ENCODE results near the gene ZC3H18. TPM values are rescaled to one million over a fixed set of nuclear protein-coding genes. Genes with fewer than 3 reads are reported as not detected.

Gene ZC3H18
- polyA plus RNA-seq, 1 experiment: 11.2 TPM

DNA sequence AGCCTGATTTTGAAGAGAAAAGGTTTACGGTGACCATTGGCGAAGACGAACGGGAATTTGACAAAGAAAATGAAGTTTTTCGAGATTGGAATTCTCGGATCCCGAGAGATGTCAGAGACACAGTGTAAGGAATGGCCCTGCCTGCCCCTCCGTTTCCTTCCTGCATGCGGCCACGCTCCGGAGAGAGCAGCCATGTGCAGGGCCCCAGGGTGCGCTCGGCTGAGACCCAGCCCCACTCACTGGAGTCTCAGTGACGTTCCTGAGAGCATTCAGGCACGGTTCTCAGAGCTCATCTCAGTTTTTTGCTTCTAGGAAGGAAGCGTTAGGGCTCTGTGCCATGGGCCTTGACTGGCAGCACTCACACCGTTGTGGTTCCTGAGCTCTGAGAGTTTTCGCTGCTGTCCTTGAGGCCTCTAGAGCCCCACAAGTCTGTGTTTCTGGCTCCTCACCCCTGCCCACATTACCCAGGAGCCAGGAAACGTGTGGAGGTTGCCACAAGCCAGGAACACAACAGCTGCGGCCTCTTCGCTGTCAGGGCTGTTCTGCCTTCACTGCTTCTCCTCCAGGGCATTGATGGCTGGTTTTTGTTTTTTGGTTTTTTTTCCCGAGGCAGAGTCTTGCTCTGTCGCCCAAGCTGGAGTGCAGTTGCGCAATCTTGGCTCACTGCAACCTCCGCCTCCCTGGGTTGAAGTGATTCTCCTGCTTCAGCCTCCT lies 29.8 kb downstream of the ZC3H18 start:
- Histone ChIP-seq H3K36me3 (ENCODE audit: control insufficient read depth, insufficient read depth, low read length) (peaks cover 22% of the 10 kb centered on the region), H3K27me3 (ENCODE audit: control insufficient read depth, insufficient read depth, low read length) (no peaks in the 10 kb centered on the region), H3K4me3 (ENCODE audit: low read depth, low read length) (no peak overlapping the region)
- ChIA-PET POLR2A (no interaction called here), CTCF (no interaction called here)
- TF ChIP-seq, protein P1, sequence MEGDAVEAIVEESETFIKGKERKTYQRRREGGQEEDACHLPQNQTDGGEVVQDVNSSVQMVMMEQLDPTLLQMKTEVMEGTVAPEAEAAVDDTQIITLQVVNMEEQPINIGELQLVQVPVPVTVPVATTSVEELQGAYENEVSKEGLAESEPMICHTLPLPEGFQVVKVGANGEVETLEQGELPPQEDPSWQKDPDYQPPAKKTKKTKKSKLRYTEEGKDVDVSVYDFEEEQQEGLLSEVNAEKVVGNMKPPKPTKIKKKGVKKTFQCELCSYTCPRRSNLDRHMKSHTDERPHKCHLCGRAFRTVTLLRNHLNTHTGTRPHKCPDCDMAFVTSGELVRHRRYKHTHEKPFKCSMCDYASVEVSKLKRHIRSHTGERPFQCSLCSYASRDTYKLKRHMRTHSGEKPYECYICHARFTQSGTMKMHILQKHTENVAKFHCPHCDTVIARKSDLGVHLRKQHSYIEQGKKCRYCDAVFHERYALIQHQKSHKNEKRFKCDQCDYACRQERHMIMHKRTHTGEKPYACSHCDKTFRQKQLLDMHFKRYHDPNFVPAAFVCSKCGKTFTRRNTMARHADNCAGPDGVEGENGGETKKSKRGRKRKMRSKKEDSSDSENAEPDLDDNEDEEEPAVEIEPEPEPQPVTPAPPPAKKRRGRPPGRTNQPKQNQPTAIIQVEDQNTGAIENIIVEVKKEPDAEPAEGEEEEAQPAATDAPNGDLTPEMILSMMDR (IDR thresholded peaks at IDR 0.05; ENCODE audit: insufficient read depth, low read depth, low read length): no peak
- no peak for DNase-seq (ENCODE audit: low read depth)

DNA sequence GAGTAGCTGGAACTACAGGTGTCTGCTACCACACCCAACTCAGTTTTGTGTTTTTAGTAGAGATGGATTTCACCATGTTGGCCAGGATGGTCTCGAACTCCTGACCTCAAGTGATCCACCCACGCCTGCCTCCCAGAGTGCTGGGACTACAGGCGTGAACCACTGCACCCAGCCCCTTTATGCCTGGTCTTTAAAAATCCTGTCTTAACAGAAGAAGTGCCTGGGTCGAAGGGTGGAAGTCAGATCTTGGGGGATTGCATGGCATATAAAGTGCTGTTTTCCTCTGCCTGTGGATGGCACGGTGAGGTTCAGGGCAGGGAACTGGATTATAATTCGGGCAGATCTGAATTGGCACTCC lies 30.3 kb downstream of the ZC3H18 start:
- ChIA-PET POLR2A (no interaction called here), CTCF (no interaction called here)
- TF ChIP-seq, protein P1 (IDR thresholded peaks at IDR 0.05; ENCODE audit: insufficient read depth, low read depth, low read length): no peak
- no peak for DNase-seq (ENCODE audit: low read depth)
- Histone ChIP-seq H3K4me3 (ENCODE audit: low read depth, low read length) (no peak overlapping the region), H3K27me3 (ENCODE audit: control insufficient read depth, insufficient read depth, low read length) (no peaks in the 10 kb centered on the region), H3K36me3 (ENCODE audit: control insufficient read depth, insufficient read depth, low read length) (peaks cover 26% of the 10 kb centered on the region)

DNA sequence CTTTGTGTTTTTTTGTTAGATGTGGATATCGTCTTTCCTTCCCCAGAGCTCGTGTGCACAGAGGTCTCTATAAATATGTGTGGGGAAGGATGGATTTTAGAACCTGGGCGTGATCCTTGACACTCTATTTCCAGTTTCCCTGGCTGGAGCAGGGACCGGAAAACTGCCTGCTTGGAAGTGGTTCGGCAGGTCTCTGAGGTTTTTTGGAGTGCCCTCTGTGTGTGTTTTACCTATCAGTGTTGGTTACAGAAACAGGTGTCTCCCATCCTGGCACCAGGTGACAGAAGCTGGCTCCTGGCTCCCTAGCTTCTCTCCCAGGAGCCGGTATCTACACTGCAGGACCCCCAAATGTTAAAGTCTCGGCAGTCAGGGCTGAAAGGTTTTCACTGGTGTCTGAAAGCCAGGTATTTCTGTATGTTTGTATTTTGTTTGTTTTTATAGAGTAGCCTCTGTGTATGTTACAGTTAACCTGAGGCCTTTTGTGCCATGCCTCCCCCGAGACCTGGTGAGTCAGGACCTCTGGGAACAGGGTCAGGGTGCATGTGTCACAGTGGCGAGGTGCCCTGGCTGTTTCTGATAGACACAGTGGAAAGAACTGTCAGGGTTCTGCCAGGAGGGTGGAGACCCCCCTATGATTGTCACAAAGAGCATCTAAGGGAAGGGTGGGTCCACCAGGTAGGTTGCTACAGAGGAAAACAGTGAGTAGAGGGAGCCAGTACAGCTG lies 31.3 kb downstream of the ZC3H18 start:
- ChIA-PET CTCF (no interaction called here), POLR2A (no interaction called here)
- H3K27me3 ChIP-seq (ENCODE audit: control insufficient read depth, insufficient read depth, low read length): no peaks in the 10 kb centered on the region
- TF ChIP-seq, protein P1 (IDR thresholded peaks at IDR 0.05; ENCODE audit: insufficient read depth, low read depth, low read length): no peak
- no peak for DNase-seq (ENCODE audit: low read depth)
- peaks cover 29% of the 10 kb centered on the region for H3K36me3 ChIP-seq (ENCODE audit: control insufficient read depth, insufficient read depth, low read length)
- no peak overlapping the region for H3K4me3 ChIP-seq (ENCODE audit: low read depth, low read length)

DNA sequence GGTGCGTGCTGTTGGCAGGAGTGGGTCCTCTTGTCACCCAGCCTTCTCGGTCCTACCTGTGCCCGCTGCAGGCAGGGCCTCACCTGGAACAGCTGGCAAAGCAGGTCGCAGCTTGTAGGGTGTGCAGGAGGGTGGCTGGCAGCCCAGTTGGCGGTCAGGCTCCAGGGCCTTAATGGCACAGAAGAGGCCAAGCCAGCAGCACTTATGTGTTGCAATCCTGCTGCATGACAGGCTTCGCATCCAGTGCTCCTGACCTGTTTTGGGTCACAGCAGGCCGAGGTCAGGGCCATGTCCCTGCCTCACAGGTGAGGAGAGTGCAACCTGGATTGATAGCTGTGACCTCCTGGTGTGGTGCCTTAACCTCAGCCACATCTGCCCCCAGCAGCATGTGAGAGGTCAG lies 31.9 kb downstream of the ZC3H18 start:
- TF ChIP-seq, protein P1 (IDR thresholded peaks at IDR 0.05; ENCODE audit: insufficient read depth, low read depth, low read length): no peak
- Histone ChIP-seq H3K4me3 (ENCODE audit: low read depth, low read length) (no peak overlapping the region), H3K27me3 (ENCODE audit: control insufficient read depth, insufficient read depth, low read length) (no peaks in the 10 kb centered on the region), H3K36me3 (ENCODE audit: control insufficient read depth, insufficient read depth, low read length) (peaks cover 29% of the 10 kb centered on the region)
- CTCF ChIA-PET: no interaction called here
- no peak for DNase-seq (ENCODE audit: low read depth)
- POLR2A ChIA-PET: no interaction called here

DNA sequence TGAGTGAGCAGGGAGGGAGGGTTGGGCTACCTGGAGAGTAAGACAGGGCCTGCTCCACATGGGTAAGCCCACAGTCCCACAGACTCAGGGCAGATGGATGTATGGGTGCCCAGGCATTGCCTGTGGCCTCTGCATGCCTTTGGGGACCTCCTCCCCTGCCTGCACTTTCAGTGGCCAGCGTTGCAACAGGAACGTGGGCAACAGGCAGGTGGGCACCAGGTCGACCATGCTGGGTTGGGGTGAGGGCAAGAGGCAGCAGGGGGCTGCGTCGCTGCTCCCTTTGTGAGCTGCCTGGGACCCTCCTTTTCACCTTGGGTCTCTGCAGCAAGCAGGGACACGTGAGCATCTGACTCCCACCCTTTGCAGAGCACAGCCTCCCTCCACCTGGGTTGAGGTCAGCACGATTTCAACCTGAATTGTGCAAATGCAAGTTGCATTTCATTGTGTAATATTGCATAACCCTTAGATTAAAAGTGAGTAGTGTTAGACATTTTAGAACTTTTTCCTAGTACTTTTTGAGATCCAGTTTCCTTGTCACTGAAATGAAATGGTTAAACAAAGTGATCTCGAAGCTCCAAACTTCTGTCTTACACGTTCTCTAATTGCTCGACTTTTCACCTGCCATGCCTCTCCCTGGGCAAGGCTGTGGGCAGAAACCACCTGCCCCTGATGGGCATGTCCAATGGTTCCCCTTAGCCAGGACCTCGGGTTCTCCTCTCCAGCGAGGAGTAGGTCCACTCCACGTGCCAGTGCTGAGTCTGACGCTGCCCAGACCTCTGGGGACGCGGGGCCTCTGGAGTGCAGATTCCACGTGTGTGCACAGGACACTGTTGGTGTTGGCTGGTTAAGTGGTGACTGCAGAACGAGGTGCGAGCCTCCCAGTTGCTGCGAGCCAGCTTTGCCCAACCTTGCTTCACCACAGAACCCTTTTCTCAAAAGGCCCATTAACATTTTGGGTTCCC lies 35.3 kb downstream of the ZC3H18 start:
- Histone ChIP-seq H3K27me3 (ENCODE audit: control insufficient read depth, insufficient read depth, low read length) (no peaks in the 10 kb centered on the region), H3K36me3 (ENCODE audit: control insufficient read depth, insufficient read depth, low read length) (peaks cover 25% of the 10 kb centered on the region), H3K4me3 (ENCODE audit: low read depth, low read length) (no peak overlapping the region)
- DNase-seq (ENCODE audit: low read depth): no peak
- POLR2A ChIA-PET: no interaction called here
- TF ChIP-seq, protein P1 (IDR thresholded peaks at IDR 0.05; ENCODE audit: insufficient read depth, low read depth, low read length): no peak
- CTCF ChIA-PET: no interaction called here

All from BJ (cell line).